Activated naive CD4-positive, alpha-beta T cell treated with anti-CD3 and anti-CD28 coated beads, Interleukin-2, amount 50 U/mL, for 72 hours (primary cell): Measurements from ENCODE around the gene SLC6A19. TPM values are rescaled to one million over a fixed set of nuclear protein-coding genes. Genes with fewer than 3 reads are reported as not detected.

ENCODE experiments used
- ATAC-seq, 2 donors: fragments of 150-1000 bp; cut with Tn5 transposase; 2 replicates each; pipeline ENCODE4 v1.10.0; 2021; ENCODE audit warnings: mild to moderate bottlenecking in 2 of 2, moderate library complexity in 2 of 2
- DNase-seq, 2 donors: peaks; one replicate each; pipeline ENCODE4 v3.0.0; 2021 to 2022; ENCODE audit warnings: low spot score in 2 of 2
- H3K27ac Mint-ChIP-seq, 2 donors: one replicate each; pipeline ENCODE4 v1.8.0; 2022; ENCODE audit warnings: mild to moderate bottlenecking in 2 of 2, mixed read lengths in 2 of 2
- H3K36me3 Mint-ChIP-seq, 2 donors: one replicate each; pipeline ENCODE4 v1.8.0; 2022; ENCODE audit warnings: mixed read lengths in 2 of 2
- H3K9me3 Mint-ChIP-seq, 2 donors: one replicate each; pipeline ENCODE4 v1.8.0; 2022; ENCODE audit warnings: mixed read lengths in 2 of 2
- total RNA-seq, 2 donors: library from RNA; stranded (reverse); gene quantifications; one replicate each; pipeline ENCODE4 v1.2.3, GENCODE V29; 2022

The SLC6A19 gene
- total RNA-seq, 2 donors from 2014 or later = not detected

GRCh38 chr5:1174122-1174936 is 27.1 kb upstream of the SLC6A19 start:
- peak in 1 of 2 donors; percentile 65 for DNase-seq
- peak; percentile 61 to 84 for ATAC-seq

DNA sequence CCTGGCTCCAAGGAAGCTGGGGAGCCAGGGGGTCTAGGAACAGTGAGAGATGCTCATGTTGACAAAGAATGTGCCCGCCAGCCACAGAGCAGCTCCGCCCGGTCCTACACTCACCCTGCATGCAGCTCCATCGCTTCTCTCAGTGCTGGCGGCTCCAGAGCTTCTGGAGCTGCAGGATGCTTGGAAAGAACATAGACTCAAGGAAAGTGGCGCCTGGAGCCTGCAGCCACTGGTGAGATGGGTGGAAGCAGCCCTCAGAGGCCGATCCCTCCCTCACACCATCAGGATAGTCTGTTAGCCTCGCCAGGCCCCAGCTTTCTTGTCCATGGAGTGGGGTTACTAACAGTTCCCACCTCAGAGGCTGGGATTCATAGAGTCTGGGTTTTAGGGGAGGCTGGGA is 26.4 kb upstream of the SLC6A19 start:
- Mint-ChIP-seq H3K36me3 (no peaks in the 10 kb centered on the region), H3K9me3 (no peaks in the 10 kb centered on the region), H3K27ac (no peak overlapping the region)
- ATAC-seq (no peak), DNase-seq (no peak)

More at GRCh38 chr5:1174122-1174936, 27.1 kb upstream of the SLC6A19 start:
- no peak overlapping the region for H3K27ac Mint-ChIP-seq
- H3K9me3 Mint-ChIP-seq = no peaks in the 10 kb centered on the region
- no peaks in the 10 kb centered on the region for H3K36me3 Mint-ChIP-seq

- Mint-ChIP-seq H3K36me3 (no peaks in the 10 kb centered on the region), H3K9me3 (no peaks in the 10 kb centered on the region)
These were observed 25.5 kb upstream of the SLC6A19 start for GRCh38 chr5:1175801-1176472.

GRCh38 chr5:1176473-1177391 is 24.7 kb upstream of the SLC6A19 start:
- no peaks in the 10 kb centered on the region for H3K9me3 Mint-ChIP-seq
- ATAC-seq (peak in 1 of 2 donors; percentile 40), DNase-seq (no peak)
- H3K36me3 Mint-ChIP-seq = no peaks in the 10 kb centered on the region
- no peak overlapping the region for H3K27ac Mint-ChIP-seq

More at GRCh38 chr5:1175801-1176472, 25.5 kb upstream of the SLC6A19 start:
- ATAC-seq (no peak), DNase-seq (no peak)
- no peak overlapping the region for H3K27ac Mint-ChIP-seq

DNA sequence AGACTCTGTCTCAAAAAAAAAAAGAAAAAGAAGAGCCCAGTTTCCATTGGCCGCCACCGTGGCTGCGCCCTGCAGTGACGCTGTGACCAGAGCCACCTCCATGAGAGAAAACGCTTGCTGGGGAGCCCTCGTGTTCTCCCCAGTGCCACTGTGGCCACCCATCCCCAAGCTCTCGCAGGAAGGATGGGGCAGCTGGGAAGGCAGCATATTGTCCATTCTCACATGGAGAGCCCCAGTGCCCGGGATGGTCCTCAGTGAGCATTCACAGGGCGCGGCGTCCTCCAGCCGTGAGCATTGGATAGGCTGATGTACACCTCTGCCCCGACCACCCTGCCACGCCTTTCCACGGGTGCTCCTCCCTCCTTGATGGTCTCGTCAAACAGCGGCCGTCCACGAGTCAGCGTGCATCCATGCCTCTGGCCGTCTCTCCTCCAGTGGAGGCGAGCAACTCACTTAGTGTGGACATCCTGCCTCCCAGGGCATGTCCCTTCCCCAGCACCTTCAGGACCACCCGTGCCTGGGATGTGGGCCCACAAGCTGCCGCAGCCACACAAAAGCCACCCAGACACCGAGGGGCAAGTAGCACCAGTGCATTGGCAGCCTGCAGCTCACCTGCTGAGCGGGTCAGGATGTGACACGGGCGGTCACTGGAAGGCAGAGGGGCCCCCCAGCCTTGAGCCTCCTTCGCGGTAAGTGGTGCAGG is 23.4 kb upstream of the SLC6A19 start:
- DNase-seq (no peak), ATAC-seq (no peak)
- Mint-ChIP-seq H3K27ac (no peak overlapping the region), H3K36me3 (no peaks in the 10 kb centered on the region), H3K9me3 (no peaks in the 10 kb centered on the region)

DNA sequence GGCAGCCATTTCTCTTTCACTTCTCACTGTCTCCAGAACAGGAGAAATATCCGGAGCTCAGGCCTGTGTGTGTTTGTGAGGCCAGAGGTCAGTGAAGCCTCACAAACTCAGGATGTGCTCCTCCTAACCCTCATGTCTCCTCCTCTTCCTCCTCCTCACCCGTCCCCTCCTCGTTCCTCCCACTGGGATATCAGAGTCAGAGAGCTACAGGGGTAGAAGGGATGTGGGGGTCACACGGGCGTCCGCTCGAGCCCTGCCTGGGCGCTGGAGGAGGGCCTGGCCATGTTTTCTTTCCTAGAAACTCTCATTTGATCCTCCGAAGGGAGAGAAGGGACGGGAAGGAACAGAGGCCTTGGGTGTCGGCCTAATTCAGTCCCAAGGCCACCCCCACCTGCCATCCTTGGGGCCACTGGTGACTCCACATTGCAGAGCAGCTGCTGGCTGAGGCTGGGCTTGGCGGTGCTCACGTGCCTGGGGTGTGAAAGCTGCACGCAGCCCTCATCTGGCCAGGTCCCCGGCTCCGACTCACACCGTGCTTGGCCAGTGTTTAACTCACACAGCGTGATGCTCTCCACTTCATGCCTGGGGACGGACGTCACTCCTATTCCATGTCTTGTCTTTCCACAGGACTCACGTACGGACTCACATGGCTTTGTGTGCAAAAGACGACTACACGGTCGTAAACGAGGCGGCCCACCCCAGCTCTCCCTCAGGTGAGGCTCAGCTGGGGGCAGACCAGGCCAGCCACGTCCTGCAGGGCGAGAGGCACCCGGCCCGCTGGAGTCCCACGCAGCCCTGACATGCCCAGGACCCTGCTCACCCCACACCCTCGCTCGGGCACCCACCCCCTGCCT is 22.6 kb upstream of the SLC6A19 start:
- no peak overlapping the region for H3K27ac Mint-ChIP-seq
- no peaks in the 10 kb centered on the region for H3K36me3 Mint-ChIP-seq
- ATAC-seq (no peak), DNase-seq (no peak)
- no peaks in the 10 kb centered on the region for H3K9me3 Mint-ChIP-seq

DNA sequence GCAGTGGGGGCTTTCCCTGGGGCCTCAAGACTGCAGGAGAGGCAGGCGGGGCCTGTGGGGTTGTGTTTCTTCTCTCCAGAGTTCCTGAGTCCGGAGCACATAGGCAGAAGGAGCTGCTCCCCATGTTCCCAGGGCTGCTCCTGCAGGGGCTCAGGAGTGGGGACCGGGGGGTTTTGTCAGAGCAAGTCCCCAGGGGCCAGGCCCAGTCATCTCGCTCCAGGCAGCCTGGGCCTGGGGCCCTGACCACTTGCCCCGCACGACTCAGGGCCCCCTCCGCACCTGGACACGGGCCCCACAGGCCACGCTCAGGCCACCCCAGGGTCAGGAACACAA is 22.0 kb upstream of the SLC6A19 start:
- H3K36me3 Mint-ChIP-seq = no peaks in the 10 kb centered on the region
- DNase-seq (no peak), ATAC-seq (no peak)
- H3K27ac Mint-ChIP-seq = no peak overlapping the region
- H3K9me3 Mint-ChIP-seq = no peaks in the 10 kb centered on the region

GRCh38 chr5:1180096-1180495 is 21.3 kb upstream of the SLC6A19 start:
- Mint-ChIP-seq H3K9me3 (no peaks in the 10 kb centered on the region), H3K36me3 (no peaks in the 10 kb centered on the region), H3K27ac (no peak overlapping the region)
- DNase-seq (no peak), ATAC-seq (no peak)

- Mint-ChIP-seq H3K36me3 (no peaks in the 10 kb centered on the region), H3K9me3 (no peaks in the 10 kb centered on the region), H3K27ac (no peak overlapping the region)
- no peak for ATAC-seq
- DNase-seq = no peak
These were observed 20.5 kb upstream of the SLC6A19 start for GRCh38 chr5:1180841-1181271.

- no peak for DNase-seq
- ATAC-seq = no peak
- no peak overlapping the region for H3K27ac Mint-ChIP-seq
- no peaks in the 10 kb centered on the region for H3K9me3 Mint-ChIP-seq
- H3K36me3 Mint-ChIP-seq = no peaks in the 10 kb centered on the region
These were observed 19.7 kb upstream of the SLC6A19 start for GRCh38 chr5:1181451-1182359.

DNA sequence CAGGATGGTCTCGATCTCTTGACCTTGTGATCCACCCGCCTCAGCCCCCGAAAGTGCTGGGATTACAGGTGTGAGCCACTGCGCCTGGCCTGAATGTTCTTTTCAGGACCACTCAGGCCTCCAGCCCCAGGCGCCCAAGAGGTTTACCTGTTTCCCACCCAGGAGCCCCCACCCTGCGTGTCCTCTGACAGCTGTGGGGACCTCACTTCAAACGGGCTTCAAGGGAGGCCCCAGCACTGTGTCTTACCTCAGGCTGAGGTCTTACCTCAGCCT is 19.1 kb upstream of the SLC6A19 start:
- ATAC-seq (no peak), DNase-seq (no peak)
- Mint-ChIP-seq H3K36me3 (no peaks in the 10 kb centered on the region), H3K27ac (no peak overlapping the region), H3K9me3 (no peaks in the 10 kb centered on the region)

- no peak for ATAC-seq
- no peak for DNase-seq
- no peaks in the 10 kb centered on the region for H3K9me3 Mint-ChIP-seq
- H3K36me3 Mint-ChIP-seq = no peaks in the 10 kb centered on the region
- no peak overlapping the region for H3K27ac Mint-ChIP-seq
These were observed 18.6 kb upstream of the SLC6A19 start for GRCh38 chr5:1182633-1183423.

DNA sequence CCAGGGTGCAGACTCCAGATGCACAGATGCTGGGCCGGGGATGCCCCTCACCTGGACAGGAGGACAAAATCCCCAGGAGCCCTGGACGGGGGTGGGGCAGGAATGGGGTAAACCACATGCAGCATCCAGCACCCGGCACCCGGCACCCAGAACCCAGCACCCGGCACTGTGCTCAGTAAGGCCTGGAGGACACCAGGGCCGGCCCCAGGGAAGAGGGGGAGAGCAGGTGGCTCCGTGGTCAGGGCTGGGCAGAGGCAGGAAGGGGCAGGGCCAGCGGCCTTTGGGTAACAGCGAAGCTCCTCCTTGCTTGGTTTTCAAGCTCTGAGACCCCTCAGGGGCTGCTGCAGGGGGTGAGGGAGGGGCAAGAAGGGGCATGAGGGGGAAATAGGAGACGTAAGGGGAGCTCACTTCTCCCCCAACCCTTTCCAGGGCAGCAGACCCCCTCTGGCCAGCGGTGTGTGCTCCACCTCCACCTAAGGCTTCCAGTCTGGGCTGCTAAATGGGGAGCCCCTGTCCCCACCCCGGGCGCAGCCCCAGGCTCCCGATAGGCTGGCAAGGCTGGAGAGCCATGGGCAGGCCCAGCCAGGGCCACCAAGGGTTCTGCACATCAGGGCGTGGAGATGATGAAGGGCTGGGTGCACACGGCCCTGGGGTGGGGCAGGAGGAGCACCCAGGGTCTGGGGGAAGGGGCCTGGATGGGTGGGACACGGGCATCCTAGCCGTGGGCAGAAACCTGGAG is 17.8 kb upstream of the SLC6A19 start:
- ATAC-seq = no peak
- no peak for DNase-seq
- no peaks in the 10 kb centered on the region for H3K9me3 Mint-ChIP-seq
- H3K36me3 Mint-ChIP-seq = no peaks in the 10 kb centered on the region
- no peak overlapping the region for H3K27ac Mint-ChIP-seq

GRCh38 chr5:1184163-1184470 is 17.3 kb upstream of the SLC6A19 start:
- no peaks in the 10 kb centered on the region for H3K36me3 Mint-ChIP-seq
- no peaks in the 10 kb centered on the region for H3K9me3 Mint-ChIP-seq
- no peak overlapping the region for H3K27ac Mint-ChIP-seq
- ATAC-seq (no peak), DNase-seq (no peak)
